Activated CD4-positive, alpha-beta T cell treated with anti-CD3 and anti-CD28 coated beads, Interleukin-2, amount 50 U/mL, for 4 hours (primary cell): ENCODE results near the gene TNIK.
"Not testable (repeated sequence)": the region's sequence is repeated elsewhere in the genome, so short reads cannot be mapped to it uniquely, and the experiment has no call there.

Experiments used
- DNase-seq, 2 experiments: peaks; one replicate each; pipeline ENCODE4 v3.0.0-alpha.2; 2020

TNIK gene

DNA sequence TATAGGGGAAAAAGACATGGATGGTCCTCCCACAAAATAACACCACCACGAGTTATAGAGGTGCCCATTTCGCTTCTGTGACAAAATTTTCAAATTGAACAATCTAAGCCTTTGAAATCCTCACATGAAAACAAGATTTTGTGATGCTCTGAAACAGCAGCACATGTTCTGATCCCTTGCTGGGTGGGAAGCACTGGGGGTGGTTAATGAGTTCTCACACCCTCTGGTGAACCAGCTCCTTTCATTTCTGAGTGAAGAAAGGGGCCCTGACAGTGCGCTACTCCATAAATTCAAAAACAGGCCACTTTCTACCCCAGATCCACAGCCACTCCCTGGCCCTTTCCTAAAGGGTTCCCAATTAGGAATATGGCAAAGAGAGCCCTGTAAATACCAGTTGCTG is 129.3 kb downstream of the TNIK start:
- no peak for DNase-seq

DNA sequence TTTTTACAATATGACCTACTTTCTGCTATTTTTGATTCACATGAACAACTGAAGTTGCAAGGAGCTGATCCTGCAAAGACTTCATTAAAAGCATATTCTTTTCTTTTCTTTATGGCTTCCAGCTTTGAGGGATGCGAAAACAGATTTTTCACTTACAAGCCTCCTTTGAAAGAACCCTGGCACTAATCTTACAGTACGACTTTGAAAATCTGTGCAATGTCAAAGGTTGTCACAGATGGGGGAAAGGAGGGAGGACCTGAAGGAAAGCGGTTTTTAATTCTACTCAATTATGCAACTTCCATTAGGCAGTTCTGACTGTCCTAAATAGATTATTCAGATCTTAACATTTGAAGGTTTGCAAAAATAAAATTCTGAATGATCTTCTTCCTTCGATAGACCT is 130.5 kb downstream of the TNIK start:
- no peak for DNase-seq

DNA sequence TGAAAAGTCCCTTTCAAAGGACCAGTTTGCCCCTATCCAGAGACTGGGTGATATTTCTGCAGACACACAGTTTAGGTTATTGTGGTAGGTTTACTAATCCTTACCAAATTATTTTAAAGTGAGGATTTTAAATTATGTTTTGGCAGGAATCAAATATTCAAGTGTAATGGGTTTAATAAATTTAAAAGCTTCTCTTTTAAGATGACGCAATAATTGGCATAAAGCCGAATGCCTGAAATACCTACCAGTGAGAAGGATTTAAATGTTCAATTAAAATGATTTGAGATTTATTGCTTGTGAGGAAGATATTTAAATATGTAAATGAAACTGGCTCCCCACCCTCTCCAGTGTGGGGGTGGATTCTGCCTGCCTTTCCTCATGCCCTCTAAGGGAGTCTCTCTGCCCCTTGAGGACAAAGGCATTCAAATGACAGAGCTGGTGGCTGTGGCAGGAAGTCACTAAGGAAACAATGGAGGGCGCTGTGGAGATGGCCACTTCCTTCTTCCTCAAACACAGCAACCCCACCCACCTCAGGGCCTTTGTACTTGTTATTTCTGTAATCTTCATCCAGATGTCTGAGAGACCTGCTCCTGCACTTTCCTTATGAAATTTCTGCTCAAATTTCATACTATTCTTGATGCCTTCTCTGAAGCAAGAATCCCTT is 131.7 kb downstream of the TNIK start:
- DNase-seq = peak; percentile 7 to 9

DNA sequence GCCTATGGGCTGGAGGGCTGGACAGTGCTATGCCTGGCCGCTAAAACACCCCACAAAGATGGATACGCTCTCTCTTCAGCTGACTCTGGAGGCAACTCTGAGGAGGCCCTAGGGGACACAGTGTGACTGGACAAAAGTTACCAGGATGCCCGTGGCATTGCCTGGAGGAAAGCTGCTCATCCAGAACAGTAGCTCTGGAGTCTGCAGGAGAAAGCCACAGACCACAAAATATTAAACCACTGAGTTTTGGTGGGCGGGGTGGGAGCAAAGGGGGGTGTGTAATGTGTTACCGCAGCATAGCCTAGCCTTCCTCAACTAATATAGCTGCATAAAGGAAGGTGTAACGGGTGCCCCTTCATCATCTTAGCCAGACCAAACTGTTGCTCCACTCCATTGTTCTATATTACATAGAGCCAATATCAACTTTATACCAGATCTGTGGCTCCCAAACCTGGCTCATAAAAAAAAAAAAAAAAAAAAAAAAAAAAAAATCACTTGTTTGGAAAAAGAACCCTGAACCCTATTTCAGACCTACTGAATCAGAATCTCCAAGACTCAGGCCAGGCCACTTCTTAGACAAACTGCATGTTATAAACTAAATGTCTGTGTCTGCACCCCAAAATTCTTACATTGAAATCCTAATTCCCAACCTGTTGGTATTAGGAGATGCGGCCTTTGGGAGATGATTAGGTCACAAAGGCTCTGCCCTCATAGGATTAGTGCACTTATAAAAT is 132.6 kb downstream of the TNIK start:
- no peak for DNase-seq

DNA sequence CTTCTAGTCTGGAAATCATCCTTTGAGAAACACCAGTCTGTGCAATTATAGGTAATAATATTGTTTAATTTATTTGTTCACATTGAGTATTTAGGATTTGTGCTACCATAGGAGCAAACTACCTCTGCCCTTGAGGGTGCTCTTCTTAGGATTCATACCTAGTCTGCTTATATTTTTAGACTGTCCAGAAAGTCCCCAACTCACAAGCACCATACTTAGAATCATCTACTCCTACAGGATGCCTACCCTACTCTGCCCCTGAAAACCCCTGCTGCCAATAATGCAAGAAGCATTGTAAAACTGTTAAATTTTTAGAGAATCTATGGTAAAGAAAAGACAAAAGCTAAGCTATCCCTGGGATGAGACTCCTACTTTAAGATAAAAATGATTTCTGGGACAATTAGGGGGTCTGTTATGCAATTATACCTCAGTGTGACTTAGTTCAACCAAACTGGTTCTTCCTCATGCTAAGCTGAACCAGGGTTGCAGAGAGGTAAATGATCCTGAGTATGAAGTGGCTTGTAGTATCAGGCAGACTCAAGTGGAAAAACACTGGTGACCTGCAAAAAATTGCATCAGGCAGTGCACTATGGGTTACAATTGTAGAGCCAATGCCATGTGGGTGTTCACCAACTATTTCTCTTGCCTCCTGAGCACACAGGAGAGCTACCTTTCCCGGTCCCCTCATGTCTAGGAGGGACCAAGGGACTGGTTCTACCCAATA is 133.3 kb downstream of the TNIK start:
- DNase-seq = no peak

DNA sequence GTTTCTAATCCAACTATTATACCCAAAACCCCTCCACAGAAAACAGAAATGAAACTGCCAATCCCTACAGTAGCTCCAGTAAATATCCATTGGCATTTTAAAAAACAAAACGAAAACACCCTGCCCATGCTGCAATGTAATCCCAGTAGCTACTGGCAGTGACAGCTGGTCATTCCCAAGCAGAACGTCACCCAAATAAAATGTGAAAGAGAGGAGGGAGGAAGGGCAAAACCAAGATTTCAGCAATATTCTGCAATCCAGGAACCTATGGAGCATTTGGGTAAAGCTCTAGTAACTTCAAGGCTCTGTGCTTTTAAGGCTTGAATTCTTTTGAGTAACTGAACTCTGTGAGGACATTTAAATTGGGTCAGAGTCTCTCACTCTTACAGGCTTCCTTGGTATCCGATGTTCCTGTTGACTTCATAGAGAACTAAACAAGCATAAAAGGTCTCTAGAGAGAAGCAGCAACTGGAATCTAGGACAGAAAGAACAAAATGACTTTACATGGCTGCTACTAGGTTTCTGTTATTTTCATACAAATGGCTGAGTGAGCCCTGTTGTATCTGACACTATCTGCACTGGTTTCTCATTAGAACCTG is 136.2 kb downstream of the TNIK start:
- no peak for DNase-seq

DNA sequence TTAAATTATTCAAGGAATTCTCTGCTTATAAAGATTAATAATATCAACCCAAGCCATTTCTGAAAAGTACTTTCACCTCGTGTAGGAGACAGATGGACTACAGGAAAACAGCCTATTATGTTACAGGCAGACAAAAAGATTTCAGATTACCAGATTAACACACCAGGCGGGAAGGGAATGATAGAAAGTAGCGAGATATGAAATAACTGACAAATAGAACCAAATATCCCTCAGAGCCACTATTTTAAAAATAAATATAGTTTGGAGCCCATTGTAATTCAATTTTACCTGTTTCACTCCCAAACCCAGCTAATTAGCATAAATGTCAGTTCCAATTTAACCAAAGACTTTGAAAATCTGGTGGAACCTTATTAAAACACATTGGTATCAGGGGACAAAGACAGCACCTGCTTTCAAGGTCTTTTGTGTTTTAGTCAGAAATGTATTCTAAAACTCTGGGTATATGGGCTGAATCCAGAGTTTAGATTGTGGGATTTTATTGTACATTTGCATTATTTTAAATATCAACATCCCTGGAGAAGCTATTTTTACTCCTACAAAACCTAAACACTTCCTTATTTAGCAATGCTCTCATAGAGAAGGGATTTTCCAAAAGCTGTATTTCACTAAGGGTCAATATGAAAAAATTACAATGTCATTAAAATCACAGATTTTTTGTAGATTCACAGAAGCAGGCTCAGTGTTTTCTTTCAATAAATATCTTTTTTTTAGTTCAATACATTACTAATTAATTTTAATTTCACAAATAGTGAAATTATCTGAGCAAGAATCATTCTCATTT is 138.4 kb downstream of the TNIK start:
- no peak for DNase-seq

DNA sequence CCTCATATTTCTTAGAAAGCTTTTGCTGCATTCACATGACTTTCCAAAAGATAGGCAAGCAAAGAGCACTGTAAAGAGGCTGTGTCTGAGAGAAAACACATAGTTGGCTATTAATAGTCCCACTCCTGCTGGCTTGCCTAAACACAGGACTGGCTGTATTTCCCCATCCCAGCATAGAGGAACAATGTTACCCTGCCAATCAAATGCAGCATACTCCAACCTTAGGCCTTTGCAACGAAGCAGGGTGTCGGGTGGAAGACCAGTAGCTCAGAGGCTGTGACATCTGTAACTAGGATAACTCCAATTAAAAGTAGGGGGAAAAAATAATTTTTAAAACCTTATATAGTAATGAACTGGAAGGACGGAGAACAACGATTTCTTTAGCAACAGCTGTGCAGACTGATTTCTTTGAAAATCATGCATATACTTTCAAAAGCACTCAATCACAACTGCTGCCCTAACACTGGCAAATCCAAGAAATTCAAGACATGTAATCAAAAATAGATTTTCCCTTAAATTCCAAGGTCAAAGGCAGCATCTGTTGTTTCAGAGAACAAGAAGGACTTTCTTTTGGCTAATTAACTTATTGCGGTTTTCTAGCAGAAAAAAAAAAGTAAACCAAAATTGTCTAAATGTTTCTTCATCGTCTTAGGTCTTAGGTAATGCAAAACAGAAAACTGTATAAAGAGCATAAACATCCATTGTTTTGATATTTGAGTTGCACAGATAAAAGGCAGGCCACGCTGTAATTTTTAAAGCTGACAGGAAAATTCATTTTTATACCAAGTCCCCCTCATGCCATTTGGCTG is 139.3 kb downstream of the TNIK start:
- no peak for DNase-seq

DNA sequence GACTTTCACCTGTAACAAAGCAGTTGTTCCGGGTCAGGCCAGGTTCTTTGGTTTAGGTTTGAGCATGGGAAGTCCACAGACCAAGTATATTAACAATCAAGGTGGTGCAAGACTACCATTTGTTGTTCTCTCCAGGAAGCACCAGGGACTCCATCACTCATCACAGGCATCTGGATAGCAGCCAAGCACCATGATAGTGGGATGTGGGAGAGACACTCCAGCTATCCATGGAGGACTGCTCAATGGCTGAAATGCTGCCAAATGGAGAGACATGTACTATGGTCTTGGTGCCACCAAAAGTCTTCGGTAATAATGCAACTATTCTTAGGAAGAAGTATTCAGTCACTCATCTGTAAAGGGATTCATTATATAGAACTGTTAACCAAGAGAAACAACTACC is 143.0 kb downstream of the TNIK start:
- no peak for DNase-seq

DNA sequence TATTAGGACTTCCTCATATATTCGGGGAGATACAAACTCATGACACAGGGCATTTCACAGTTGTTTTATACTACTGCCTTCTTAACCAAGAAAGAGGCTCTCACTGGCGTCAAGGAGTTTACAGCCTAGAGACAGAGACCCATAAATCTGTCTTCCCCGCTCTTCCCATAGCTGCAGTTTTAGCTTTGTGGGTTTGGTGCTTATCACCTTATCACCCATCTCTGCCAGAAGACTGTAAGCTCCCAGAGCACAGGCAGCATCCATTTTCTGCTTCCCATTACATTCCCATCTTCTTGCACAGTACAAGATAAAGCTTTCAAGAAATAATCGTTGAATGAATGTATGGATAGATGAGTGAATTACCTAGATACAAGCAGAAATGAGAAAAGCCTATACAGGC is 144.3 kb downstream of the TNIK start:
- DNase-seq = no peak

DNA sequence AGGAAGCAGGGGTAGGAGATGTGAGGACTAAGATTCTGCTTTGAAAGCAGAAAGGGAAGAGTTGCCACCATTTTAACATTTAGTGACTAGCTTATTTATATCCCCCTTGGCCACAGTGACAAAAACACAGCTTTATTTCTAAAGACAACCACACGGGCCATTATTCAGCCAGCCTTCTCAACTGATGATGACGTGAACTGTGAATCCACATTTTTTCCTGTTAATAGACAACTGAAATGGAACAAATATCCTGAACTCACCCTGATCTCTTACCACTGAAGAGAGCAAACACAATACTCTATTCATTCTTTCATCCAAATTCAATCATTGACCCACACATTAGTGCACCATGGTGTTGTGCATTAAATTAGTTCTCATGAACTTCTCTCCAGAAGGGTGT is 145.1 kb downstream of the TNIK start:
- no peak for DNase-seq

DNA sequence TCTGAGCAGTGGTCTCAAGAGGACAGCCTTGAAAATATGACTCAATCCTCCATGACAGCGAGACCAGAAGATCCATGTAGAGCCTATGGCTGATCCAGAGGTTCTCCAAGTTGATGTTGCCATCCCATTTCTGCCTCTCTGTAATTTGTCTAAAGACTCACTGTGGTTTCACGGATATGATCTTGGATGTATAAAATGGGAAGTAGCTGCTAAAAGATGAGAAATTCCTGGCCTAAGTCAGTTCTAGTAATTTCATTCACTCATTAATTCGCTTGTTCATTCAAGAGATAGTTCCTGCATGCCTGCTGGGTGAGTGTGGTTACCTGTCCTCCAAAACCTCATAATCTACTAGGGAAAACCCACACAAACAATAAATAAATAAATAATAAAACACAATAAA is 145.9 kb downstream of the TNIK start:
- DNase-seq = no peak

DNA sequence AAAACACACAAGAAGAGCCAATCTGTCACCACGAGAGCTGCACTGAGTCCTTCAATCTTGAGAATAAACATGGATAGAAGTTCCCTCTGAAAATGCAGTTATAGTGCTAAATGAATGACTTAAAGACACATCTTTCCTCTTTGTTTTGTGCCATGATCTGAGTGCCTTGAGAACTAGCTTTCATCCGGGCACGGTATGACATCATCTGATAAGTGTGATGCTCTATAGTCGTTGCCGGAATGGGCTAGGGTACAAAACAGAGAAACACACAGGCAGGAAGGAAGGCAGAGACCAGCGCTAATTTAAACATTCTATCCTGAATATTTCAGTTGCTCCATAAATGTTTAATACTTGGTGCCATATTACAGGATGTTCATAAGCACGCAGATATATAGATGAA is 146.5 kb downstream of the TNIK start:
- DNase-seq = no peak

DNA sequence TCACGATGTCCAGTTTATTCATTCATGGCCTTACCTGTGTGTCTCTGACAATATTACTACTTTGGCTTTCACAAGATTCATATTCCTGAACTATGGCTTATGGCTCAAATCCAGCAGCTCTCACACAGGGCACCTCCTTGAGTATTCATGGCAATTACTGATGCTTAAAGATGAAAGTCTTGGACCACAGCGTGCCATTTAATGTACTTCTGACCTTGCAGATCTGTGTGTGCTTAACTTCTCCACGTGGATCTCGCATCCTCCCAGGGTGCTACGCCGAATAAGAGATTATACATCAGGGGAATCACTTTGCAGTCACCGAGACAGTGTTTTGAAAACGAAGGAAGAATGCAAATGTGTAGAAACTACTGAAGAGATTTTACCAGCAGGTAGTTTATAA is 147.5 kb downstream of the TNIK start:
- no peak for DNase-seq

DNA sequence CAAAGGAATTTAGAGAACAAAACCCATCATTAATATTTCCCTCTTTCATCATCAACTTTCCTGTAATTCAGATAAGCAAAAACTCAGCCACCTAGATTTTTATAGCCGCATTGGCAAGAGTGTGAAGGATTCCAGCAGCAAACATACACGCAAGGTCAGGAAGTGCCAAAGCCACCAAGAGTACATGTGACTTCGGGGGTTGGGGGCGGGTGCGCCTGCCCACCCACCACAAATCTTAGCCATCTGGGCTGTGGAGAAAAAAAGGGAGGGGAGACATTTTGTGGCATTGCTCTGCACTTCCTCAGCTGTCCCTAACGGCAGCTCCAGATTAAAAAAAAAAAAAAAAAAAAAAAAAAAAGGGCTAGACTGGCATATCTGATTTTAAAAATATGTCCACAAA is 148.4 kb downstream of the TNIK start:
- no peak for DNase-seq

DNA sequence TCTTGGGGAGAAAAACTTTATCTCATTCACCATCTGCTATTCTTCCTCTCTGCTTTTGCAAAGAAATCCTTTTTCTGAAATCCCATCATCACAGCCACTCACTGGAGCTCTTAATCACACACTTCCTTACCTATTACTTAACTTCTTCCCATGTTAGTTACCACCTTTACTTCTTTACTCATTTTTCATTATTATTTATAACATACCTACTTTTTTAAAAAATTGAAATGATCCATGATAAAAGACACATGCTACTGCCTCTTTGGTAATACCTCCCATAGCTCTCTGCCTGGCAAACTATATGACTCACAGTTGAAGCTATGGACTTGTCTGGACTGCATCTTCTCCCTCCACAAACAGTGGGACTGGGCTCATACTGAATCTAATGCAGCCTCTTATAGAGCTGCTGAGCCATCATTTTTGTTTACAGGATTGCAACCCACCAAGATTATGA is 150.3 kb downstream of the TNIK start:
- no peak for DNase-seq

DNA sequence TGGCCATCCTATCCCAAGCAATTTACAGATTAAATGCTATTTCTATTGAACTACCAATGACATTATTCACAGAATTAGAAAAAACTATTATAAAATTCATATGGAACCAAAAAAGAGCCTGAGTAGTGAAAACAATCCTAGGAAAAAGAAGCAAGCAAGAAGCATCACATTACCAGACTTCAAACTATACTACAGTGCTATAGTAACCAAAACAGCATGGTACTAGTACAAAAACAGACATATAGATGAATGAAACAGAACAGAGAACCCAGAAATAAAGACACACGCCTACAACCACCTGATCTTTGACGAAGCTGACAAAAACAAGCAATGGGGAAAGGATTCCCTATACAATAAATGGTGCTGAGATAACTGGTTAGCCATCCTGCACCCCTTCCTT is 152.2 kb downstream of the TNIK start:
- DNase-seq = no peak

DNA sequence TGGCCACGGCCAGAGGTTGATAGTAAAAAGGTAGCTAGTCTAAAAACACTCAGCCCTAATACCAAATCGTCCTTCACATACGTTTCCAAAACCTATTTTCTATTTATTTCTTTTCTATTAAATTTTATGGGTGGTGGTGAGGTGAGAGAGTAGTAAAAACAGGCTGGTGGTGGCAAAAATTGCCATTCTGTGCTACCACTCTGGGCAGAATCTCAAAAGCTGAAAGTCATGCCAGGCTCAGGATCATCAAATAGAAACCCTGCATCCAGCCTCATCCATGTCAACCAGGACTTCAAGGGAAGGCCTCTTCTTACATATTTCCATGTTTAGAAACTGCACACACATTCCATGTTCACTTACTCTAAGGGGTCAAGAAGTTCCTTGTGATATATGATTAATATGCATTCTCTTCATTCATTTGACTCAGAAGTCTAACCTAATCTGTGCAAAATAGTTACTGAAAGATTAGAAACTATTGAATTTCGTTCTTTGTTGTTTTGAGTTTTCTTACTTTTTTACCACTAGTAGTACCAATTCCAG is 153.1 kb downstream of the TNIK start:
- DNase-seq = no peak

DNA sequence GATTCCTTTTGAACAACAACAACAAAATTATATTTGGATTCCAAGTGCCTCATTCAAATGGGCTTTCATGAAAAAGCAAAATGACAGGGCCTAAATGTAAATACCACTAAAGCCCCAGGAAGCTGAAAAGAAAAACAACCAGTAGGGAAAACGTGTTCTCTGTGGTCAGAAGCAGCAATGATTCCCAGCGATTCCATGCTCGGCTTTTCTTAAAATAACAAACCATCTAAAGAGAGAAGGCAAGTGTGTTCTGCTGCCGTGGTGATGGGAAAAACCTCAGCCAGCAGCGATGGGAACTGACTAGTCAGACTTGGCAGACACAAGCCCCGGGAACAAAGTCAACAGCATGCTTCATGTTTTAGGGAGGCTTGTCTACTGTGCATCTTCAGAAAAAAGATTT is 153.6 kb downstream of the TNIK start:
- no peak for DNase-seq

DNA sequence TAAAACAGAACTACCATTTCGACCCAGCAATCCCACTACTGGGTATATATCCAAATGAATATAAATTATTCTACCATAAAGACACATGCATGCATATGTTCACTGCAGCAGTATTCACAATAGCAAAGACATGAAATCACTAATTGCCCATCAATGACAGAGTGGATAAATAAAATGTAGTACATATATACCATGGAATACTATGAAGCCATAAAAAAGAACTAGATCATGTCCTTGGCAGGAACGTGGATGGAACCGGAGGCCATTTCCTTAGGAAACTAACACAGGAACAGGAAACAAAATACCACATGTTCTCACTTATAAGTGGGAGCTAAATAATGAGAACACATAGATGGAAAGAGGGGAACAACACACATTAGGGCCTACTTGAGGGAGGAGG is 154.4 kb downstream of the TNIK start:
- DNase-seq = not testable (repeated sequence)

DNA sequence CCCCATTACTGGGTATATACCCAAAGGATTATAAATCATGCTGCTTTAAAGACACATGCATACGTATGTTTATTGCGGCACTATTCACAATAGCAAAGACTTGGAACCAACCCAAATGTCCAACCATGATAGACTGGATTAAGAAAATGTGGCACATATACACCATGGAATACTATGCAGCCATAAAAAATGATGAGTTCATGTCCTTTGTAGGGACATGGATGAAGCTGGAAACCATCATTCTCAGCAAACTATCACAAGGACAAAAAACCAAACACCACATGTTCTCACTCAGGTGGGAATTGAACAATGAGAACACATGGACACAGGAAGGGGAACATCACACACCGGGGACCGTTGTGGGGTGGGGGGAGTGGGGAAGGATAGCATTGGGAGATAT is 155.7 kb downstream of the TNIK start:
- not testable (repeated sequence) for DNase-seq

DNA sequence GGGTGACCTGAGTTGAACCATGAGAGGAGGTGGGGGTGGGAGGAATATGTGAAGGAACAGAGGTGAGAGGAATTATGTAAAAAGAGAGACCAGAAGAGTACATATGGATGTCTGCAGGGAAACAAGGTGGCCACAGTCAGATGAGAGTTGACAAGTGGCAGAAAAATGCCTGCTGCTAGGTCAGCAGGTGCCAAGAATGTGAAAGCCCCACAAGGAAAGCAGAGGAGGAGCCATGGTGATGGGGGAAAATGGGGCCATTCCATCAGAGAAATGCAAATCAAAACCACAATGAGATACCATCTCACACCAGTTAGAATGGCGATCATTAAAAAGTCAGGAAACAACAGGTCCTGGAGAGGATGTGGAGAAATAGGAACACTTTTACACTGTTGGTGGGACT is 156.2 kb downstream of the TNIK start:
- DNase-seq = not testable (repeated sequence)
